Stimulated activated CD8-positive, alpha-beta memory T cell treated with anti-CD3 and anti-CD28 coated beads, Interleukin-12 subunit alpha, Interleukin-12 subunit beta, amount 100 ng/mL, for 4 hours (primary cell): ENCODE measurements around the gene LMO4.

Source experiments
- DNase-seq: peaks from one replicate; pipeline ENCODE4 v3.0.0-alpha.2; 2020; ENCODE audit warnings: low read depth

LMO4 gene

DNA sequence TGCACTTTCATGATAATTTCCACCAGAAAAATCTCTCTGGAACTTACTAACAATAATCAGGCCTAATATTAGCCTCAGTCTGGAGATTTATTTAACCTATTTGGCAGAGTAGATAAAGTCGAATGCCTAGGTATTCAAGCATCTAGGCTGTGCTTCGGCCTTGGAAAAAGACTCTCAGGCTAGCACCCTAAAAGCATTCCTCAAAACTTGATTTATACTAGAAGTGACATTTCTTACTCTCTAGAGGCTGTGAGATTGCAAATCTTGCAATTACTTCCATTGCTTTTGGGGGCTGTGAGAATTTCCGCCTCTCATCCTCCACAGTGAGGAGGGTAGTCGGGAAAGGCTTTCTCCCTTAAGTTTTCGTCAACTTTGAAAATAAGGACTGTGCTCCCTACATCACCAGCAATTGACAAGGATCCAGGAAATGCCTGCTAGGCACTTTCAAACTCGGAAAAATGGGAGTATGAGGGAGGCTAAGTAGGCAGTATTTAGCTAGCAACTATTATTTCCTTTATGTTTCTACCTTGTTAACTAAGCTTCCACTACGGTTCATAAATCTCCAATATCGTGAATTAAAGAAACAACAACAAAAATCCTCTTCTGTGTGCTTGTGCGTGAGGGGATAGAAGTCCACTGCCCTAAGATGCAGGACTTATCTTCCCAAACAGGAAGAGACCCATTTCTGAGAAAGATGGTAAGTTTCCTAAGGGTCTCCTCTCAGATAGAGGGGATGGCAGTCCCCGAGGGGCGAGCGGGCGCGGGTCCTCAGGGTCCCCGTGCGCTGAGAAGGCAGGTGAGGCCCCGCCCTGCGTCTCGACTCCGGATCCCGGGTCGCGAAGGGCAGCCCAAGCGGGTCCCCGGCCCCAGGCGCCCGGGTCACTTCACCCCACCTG, 1.1 kb upstream of the LMO4 start:
- no peak for DNase-seq

DNA sequence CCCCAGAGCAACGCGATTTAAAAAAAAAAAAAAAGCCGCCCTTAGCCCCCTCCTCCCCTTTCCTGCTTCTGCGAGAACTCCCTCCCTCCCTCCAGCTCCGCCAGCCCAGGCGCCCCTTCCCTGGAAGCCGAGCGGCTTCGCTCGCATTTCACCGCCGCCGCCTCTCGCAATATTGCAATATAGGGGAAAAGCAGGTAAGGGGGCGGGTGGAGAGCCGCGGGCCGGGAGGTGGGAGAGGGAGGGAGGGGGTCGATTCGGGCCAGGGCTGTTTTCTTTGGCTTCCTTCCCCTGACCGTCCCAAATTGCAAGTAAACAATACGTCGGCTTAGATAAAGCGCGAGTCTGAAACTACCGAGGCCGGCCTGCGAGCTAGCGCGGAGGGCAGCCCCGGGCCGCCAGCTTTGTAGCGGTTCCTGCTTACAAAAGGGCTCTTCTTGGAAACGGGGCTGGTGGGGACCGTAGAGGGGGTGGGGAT, 408 bp downstream of the LMO4 start:
- DNase-seq, result peak; percentile 27

DNA sequence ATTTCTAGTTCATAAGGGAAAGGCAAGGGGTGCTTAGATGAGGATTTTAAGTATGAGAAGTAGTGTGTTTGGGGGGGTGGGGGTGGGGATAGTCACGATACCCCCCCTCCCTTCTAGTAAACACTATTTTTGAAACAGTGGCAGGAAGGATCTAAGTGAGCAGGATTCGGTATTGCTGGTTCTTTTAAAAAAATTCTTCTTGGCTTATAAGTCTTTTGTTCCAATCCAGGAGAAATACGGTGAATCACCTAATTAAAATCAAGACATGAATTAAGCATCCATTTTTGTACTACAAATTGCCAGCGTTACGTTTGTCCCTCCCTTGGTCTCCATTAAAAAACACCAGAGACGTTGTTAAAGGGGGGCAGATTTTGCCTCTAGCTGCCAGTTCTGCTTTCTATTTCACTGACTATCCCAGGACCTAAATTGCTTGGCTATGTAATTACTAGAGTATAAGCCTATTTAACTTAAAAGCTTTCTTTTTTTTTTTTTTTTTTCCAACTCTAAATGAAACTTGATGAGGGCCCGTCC, 911 bp downstream of the LMO4 start:
- DNase-seq, result no peak

DNA sequence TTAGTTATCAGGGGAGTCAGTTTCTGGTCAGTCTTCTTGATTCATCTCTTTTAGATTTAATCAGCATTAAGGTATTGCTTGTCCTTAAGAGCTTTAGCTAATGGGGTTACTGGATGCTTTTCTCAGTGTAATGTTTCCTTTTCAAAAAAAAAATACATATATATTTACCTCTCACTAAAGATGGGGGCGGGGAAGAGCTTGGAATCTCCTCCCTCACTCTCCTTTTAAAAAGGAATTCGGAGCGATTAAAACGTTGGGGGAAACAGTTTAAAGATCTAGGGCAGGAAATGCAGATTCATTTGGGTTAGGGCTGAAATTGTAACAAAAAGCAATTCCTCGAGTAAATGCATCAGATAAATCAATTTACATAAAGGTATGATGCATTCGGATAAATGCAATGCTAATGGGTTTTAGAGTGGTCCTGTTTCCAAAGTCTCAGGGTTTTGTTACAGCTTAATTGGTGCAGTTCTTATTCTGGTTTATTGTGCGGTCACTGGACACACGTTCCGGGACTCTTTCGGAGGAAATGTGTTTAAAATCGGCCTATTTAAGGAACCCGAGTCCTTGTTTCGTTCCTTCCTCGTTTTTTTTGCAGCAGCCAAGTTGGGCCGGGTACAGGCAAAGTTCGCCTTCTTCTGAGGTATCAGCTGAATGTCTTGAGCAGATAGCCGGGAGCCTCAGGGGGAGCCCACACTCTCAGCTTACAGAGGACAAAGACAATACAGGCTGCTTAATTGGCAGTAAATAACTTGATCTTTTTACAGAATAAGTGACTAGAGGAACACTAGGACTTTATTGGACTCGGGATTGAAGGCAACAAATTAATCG, 1.6 kb downstream of the LMO4 start:
- DNase-seq, result no peak

DNA sequence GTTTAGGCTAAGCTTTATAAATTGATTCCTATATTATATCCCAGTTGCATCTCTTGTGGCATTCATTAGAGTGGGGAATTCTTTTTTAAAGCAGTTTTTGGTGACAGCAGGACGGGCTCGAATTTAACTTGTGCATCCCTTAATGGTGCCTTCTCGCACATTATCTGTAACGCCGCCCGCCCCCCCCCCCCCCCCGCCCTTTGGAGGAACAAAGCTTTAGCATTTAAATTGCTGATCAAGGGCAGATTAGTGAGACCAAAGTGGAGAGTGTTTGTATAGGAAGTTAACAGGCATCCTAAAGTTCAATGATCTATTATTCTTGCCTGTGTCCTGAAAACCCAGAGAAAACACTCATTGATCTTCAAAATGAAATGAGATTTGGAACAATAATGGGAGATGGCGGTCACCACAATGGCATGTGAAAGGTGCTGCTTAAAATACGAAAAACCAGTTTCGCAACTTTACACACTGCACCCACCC, 2.2 kb downstream of the LMO4 start:
- no peak for DNase-seq

DNA sequence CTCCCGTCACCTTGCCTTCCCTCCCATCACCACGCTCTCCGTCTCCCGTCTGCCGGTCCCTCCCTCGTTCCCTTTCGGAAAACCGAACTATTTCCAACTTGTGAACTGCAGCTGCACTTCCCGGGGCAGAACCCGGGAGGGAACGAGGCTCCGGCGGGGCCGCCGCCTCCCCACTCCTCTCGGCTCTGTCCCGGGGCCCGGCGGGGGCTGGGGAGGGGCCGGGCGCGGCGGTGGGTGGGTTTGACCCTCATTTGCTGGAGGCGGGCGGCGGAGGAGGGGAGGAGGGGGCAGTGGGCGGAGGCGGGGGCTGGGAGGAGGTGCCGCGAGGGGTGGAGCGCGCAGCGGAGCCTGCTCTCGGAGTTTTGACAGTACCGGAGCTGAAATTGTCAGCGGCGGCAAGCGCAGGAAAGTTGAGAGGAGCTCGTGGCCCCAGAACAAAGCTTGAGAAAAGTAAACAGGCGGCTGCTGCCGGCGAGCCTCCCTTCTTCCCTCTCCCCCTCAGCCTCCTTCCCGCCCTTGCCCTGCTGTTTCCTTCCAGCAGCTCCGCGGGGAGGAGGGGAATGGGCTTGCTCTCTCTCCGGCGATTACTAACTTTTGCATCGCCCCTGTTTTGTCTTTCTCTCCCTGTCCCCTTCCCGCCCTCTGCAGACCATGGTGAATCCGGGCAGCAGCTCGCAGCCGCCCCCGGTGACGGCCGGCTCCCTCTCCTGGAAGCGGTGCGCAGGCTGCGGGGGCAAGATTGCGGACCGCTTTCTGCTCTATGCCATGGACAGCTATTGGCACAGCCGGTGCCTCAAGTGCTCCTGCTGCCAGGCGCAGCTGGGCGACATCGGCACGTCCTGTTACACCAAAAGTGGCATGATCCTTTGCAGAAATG, 2.9 kb downstream of the LMO4 start:
- peak; percentile 55 for DNase-seq

DNA sequence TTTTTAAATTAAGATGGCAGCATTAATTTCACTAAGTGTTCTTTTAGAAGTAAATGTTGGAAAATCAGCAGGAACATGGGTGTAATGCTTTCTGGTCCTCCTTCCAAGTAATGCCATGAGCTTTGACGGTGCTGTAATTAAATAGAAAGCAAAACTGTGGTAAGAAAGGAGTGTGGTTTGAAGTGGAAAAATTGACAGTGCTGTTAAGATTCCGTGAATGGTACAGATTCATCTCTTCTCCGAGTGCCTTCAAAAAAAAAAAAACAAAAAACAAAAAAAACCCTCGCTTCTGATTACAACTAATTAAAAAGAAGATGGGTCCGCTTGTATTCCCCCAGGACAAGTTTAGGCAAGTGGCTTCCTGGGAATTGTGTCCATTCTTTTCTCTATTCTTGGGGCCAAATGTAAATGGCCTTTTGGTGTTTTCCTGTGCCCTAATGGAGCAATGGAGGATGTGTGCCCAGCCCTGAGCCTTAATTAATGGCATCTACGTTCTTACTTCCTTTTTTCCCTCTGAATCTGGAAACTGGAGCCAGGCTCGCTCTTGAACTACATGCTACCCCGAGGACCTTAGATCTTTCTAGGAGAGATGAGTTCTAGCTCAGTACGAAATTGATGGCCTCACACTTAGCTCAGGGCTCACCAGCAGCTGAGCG, 5.1 kb downstream of the LMO4 start:
- DNase-seq, result no peak

DNA sequence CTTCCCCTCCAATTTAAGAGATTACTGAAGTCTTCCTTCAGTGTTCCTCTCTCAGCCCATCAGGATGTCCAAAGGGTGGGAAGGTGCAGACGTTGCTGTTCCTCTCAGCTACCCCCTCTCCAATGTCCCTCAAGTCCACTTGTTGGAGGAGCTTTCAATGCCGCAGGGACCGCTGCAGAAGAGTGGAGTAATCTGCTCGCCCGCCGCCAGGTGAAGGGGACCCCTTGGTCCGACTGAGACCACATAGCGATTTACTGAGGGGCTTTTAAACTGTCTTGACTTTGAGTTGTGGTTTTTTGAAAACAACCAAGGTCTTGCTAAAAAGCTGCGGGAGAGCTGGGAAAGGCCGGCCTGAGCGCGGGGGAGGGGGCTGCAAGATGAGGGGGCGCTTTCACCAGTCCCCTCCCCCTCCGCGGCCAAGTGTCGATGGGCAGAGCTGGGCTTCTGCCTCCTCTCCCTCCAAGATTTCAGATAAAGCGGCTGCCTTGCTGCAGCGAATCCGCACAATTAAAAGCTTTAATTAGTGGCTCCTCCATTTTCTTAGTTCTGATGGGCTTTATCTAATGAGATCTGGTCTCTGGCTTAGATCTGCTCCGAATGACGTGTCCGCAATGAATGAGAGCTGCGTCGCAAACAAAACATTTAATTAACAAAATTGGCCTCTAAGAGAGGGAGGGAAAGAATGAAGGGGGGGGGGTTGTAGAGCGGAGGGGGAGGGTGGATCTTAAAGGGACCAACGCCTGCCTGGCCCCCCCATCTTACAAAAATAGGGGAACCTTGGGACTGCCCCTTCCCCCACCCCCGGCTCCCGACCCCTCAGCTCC, 5.9 kb downstream of the LMO4 start:
- no peak for DNase-seq

DNA sequence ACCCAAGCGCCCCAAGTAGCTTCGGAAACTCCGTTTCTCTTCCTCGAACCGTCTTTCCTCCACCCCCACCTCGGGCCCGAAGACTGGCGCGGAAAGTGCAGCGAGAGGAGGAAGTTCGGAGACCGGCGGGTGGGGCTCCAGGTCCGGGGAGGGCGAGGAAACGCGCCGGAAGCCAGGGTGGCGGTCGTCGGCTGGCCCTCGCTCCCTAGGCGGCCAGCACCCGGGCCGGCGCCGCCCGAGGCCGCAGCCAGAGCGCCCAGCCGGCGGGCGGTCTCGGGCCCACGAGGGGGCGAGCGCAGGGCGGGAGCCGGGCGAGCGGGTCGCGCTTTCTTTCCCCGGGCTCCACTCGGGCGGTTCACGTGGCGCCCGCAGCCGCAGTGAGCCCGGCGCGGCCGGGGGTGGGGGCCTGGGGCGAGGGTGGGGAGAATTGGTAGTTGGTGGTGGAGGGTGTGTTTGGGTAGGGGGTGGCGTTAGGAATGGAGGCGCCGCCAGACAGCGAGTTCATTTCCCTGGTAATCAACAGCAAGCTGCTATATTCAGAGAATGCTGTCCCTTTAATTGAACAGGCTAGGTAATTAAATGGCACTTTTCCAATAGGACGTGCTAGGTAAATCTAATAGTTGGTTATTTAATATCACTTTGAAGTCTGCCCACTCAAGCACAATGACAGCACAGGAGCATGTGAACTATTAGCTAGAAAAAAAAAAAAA, 6.7 kb downstream of the LMO4 start:
- peak; percentile 60 for DNase-seq

DNA sequence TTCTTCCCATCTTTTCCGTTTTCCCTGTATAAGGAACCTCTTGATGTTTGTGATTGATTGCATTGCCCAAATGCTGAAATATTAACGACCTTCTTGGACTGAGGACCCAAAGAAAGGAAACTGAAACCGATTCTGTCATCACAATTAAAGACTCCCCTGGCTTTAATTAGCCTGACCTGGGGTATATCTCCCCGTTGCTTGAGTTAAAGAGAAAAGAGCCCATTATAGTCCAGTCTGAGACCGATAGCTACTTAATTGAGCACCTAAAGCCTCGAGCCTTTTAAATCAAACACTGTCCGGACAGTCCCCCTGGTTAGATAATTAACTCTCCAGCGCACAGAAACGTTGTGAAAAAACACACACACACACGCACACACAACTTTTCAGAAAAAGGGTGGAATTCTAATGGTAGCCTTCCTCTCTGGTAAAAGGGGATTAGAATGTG, 8.0 kb downstream of the LMO4 start:
- no peak for DNase-seq

DNA sequence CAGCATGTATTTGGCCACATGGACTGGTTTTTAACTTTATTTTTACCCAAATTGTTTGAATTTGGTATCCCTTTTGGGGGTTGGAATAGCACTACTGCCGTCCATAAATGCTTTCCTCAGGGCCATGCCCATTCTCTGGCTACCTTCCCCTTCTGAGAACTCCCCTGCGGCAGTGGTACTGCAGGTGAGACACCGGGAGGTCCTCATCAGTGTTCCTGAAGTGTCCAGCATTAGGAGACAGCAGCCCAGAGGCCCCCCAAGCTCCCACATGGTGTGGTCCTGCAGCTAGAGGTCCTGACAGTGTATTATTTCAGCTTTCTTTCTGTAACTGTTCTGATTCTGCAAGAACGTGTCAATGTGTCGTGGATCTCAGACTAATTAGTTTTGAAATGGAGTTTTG, 8.9 kb downstream of the LMO4 start:
- no peak for DNase-seq

DNA sequence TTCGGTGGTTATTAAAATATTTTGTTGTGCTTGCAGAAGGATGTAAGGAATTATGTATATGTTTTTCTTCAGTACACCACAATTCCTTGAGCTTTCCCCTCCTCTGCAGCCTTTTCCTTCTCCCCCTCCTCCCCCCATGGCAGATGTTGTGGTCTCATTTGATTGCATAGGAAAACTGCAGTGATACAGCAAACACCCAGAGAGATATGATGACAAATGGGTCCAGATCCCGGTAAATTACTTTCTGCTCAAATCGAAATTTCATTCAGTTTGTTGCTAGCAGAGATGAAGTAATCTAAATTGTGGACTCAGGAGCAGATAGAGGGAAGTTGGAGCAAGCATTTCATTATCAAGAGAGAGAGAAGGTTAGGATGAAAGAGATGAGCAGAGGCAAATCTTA, 9.9 kb downstream of the LMO4 start:
- DNase-seq, result no peak

DNA sequence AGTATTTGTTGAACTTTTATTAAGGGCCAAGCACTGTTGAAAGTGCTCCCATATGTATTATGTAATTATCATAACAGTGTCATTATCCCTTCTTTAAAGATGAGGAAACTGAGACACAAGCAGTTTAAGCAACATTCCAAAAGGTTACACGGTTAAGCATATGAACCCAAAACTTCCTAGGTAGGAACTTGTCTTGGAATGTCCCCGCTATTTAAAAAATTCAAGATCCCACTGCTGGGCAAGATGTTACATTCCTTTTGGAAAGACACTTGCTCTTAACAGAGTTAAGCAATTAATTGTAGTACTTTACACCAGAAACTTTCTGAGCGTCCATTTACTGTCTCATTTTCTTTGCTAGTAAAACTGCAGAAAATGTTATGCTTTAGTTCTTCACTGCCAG, 15.6 kb downstream of the LMO4 start:
- no peak for DNase-seq

DNA sequence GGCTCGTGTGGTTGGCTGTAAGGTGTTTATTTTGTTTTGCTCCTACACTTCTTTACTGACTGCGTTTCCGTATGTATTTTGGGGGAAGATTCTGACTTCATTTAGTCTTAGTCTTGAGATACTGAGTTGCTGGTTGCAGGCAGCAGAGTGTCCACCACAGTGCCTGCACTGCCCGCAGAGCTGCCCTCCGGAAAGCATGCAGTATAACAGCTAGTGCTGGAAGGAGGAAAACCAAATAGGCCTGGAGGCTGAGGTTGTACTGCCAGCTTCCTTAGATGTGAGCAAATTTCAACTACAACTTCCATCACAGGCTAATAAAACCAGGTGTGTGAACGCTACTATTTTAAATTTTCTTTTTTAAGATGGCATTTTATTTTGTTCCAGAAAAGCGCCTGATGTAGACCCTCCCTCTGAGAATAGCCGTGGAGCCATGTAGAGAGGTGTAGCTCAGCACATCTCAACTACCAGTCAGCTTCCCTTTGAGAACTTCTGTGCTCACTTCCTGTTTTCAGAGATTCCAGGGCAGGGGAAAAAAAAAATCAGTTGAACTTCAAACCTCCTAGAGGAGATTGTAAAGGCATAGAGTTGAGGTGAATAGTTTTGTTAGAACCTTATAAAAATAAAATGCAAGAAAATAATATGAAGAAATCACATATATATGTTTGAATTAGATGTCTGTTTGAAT, 17.6 kb downstream of the LMO4 start:
- DNase-seq, result no peak

DNA sequence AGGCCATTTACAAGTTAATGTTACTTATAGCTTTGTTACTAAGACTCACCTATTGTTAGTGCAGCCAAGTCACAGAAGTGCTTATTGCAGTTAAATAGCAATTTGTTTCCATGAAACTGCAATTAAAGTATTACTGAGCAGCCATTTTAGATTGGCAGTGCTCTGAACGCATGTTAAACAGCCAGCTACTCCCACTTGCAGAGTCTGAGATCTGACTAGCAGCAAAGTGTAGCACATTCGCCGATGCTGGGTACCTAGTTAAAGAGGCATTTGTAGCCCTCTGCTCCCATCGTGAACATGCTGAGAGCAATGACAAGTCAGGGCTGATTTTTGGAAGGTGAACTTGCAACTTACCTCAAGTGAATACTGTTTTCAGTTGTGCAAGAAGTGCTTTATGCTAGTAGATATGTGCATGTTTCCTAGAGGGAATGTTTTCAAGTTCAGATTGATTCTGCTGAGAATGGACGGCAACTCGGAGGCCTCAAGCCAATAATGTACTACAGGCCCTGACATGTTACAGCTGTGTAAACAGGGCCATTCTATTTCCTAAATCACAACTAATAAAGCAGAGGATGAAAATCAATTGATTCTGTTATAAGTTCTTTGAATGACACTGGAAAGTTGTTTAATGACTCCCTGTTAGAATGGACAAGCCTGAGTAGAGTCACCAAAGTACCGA, 19.8 kb downstream of the LMO4 start:
- DNase-seq, result no peak

DNA sequence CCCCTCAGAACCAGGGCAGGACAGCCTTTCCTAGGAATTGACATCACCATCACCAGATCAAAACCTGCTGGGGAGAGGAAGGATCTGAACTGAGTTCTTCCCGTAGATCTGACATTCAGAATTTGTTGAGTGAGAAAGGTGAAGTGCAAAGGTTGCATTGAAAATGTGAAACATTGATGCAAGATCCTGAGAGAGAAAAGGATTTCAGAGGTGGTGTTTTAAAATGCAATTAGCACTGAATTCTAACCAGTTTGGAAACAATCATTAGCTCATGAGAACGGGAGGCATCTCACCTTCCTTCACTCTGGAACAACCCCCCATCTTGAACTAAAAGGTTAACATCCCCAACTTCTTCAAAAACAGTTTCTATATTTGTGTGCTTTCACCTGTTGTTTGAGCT, 20.4 kb downstream of the LMO4 start:
- DNase-seq, result no peak

DNA sequence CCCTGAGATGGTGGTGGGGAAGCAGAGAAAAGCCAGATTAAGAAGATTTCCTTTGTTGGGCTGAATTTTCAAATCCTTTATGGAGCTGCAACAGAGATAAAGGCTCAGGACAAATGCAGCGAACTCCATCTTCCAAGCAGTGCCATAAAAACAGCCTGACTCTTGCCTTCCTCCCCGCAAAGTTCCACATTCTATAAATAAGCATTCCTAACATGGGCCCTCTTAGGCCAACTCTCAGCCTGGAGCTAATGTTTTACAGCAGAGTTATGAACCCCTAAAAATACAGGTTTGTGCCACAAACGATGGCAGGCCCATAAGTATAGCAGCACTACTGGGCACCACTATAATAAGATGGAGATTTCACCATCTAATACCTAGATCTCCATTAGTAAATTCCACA, 27.2 kb downstream of the LMO4 start:
- DNase-seq, result no peak

DNA sequence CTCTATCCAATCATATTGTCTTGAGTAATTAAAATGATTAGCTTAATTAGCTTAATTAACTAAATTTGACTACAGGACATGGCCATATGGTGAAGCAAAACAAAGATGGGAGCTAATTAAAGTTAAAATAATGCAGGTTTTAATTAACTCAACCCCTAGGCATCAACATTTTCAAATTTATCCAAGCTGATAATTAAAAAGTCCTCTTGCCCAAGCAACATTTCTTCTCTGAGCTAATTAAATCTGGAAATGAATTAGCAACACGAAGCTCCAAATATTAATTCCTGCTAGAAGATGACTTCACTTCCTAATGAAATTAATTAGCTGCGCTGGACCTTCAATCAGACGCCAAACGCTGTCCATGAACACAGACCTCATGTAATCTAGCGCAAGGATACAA, 27.9 kb downstream of the LMO4 start:
- DNase-seq, result no peak
